GM19238 (cell line): ENCODE results near the gene DDX6.
"Not testable (repeated sequence)": the region's sequence is repeated elsewhere in the genome, so short reads cannot be mapped to it uniquely, and the experiment has no call there.

ENCODE experiments used
- DNase-seq: peaks from one replicate; pipeline ENCODE4 v3.0.0; 2011; ENCODE audit warnings: low spot score; ENCODE audit not compliant: insufficient read length

The DDX6 gene

DNA sequence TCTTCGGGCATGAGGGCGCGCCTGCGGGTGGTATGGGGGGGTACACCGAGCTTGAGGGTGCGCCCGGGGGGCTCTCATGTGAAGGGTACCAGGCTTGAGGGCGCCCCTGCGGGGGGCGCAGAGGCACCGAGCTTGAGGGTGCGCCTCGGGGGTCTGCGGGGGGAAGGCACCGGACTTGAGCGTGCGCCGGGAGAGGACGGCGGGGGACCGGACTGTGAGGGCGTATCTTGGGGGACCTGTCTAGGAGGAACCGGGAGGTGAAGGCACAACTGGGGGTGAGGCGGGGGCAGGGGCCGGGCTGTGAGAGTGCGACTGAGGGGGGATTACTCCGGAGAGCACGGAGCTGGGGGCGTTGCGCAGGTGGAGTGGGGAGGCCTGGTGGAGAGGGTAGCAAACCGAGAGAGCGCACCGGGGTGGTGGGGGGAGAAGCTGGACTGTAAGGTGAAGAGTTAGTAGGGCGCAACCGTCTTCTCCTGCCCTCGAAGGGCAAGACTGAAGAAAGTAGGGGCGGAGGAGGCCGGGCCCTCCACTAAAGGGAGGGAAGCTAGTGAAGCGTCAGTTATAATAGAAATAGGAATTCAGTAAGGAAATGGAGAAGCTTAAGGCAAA, 1.1 kb upstream of the DDX6 start:
- DNase-seq = peak; percentile 18

DNA sequence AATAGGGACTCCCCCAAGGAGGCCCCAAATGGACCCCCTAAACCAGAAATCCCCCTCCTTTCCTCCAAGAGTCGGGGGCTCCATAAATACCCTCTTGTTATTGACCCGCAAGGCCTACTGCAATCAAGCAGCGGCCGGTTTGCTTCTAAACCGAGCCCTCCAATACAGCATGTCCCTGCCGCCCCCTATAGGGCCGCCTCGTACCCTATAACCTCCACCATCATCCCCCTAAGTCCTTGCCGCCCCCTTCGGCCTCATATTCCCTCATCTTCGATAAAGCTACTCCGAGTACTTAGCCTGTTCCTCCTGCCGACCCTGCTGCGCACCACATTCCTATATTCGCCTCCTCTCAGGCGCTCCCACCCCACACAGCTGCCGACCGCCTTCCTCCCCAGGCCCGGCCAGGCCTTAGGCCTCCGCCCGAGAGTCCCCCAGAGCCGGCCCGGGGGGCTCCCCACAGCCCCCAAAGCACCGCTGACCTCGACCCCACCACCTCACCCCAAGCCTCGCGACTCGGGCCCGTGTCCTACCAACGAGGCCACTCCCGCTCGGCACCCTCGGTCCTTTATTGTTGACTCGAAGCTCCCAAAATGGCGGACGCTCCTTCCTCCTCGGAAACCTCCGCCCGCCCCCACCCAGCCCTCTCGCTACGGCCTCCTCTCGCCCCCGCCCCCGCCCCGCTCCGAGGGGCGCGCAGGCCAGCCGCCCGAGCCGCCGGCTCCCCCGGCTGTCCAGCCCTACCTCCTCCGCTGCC, 430 bp downstream of the DDX6 start:
- peak; percentile 35 for DNase-seq

DNA sequence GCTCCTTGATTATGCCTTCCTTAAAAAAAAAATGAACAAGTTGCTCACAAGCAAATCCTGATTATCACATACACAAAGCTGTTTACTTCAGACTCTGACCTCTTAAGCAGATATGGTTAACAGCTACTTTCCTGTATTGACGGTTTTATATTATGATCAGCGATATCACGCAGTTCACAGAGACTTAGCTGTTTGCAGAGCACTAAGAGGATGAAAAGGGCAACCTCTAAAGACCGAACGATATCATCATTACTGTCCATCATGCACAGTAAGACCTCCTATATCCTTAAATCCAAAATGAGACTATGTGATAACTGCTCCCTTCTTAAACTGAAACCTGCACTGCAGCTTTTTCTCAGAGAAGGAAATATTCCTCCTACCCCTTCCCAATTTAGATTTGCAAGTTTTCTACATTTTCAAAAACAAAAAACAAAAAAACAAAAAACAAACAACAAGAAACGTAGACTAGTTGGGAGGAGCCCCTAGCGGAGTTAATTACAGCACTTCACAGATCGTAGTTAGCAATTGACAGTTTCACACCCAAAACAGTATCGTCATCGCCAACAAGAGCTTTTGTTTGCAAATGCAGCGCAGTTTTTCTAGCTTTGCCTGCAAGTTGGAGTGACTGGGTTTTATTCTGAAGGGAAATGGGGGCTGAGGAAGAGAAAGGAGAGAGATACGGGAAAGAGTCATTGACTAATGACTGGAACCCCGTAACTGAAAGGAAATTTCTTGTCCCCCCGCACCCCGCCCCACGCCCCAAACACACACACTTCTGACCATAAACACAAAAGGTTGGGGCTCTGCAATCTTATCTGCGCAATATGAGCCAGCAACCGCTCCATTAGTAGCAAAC, 1.2 kb downstream of the DDX6 start:
- DNase-seq = peak; percentile 16

DNA sequence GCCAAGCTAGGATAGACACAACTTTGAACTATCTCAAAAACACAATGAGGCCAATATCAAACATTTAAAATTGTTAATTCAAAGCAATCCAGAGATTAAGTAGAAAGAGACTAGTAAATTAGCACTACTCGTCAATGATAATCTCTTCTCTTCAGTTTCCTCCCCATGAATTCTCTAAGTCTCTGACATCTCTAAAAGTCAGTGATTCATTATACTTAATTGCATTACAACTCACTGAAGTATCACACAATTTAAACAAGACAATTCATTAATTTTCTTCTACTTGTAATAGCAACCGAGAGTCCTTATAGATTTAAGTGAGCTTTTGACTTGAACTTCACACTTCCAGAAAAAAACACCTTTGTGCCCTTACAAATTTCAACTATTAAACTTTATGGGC, 4.3 kb downstream of the DDX6 start:
- no peak for DNase-seq

DNA sequence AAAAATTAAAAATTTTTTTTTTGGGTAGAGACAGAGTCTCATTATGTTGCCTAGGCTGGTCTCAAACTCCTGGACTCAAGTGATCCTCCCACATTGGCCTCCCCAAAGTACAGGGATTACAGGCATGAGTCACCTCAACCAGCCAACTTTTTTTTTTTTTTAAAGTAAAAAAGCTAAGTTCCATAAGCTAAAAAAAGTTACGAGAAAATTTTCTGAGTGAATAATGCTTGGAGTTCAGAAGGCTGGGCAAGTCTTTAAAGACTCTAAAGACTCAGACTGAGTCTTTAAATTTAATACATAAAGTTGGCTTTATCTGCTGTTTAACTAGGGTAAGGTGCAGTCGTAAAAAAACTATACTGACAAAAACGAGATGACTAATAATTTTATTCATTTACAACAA, 5.6 kb downstream of the DDX6 start:
- no peak for DNase-seq

DNA sequence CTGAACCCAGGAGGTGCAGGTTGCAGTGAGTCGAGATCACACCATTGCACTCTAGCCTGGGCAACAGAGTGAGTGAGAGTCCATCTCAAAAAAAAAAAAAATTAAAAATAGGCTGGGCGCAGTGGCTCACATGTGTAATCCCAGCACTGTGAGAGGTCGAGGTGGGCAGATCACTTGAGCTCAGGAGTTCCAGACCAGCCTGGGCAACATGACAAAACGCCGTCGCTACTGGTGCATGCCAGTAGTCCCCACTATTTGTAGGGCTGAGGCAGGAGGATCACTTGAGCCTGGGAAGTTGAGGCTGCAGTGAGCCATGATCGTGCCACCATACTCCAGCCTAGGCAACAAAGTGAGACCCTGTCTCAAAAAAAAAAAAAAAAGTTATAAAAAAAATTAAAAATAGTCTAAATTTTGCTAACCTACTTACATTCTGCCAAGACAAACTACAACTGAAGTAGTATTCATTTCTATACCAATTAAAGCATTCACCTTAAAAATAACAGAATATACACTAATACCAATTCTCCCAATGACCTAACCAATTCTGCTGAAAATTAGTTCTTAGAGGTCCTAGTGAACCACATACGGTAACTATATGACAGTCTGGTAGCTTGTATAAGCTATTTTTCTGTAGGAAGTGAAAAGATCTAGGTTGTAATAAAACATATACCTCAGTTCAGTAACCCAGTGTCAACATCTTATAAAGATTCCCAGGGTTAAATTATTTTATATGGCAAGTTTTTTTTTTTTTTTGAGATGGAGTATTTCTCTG, 7.1 kb downstream of the DDX6 start:
- DNase-seq = no peak

DNA sequence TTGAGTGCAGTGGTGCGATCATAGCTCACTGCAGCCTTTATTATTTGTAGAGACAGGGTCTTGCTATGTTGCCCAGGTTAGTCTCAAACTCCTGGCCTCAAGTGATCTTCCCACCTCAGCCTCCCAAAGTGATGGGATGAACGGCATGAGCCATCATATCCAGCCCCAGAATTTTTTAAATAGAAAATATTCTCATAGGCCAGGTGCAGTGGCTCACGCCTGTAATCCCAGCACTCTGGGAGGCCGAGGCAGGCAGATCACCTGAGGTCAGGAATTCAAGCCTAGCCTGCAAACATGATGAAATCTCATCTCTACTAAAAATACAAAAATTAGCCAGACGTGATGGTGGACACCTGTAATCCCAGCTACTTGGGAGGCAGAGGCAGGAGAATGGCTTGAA, 7.6 kb downstream of the DDX6 start:
- DNase-seq = not testable (repeated sequence)

DNA sequence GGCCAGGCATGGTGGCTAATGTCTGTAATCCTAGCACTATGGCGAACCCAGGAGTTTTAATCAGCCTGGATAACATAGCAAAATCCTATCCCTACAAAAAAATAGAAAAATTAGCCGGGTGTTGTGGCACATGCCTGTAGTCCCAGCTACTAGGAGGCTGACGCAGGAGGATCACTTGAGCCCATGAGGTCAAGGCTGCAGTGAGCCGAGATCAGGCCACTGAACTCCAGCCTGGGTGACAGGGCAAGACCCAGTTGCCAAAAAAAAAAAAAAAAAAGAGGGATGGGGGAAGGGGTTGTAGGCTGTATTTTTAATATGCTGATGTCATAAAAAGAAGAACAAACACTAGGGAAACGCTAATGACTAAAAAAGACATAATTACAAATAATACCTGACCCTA, 12.1 kb downstream of the DDX6 start:
- no peak for DNase-seq

DNA sequence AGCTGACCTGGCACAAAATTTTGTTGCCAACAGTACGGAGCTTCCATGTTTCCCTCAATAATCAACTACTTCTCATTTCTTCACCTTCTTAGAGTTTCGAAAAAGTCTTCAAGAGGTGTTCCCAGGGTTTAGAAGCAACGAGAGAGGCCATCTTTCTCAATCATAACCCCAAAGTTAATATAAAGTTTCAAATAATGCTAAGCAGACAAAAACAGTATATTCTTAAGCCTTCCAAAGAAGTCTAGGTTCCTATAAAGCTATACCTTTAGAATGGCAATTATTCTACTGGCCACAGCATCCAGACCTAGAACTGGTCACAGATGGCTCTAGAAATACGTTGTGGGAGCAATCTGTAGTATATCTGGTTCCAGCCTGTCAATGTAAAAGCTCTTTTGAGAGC, 16.9 kb downstream of the DDX6 start:
- no peak for DNase-seq

DNA sequence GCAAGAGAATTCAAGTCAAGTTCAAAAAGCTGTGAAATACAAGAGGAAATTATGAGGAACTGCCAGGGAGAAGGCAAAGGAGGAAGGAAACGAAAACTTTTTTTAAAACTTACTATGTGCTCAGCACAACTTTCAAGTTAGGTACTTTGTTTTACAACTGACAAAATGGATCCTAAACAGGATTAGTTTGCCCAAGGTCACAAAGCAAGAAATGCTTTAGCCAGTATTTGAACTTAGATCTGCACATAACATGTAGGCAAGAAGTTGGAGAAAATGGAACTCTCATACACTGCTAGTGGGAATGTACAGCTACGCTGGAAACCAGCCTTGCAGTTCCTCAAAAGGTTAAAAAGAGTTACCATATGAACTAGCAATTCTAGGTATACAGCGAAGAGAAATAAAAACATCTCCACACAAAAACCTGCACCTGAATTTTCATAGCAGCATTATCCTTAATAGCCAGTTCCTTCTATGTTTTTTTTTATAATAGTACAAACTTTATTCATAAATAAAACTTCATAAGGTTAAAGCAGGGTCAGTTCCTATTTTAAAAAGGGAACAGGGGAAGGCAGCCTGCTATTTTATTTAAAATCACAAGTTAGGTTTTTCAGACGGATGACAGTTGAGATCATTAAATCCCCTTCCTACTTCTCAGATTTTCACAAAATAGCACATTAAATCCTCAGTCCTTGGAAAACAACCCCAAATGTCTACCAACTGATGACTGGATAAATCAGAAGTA, 19.2 kb downstream of the DDX6 start:
- DNase-seq = no peak

DNA sequence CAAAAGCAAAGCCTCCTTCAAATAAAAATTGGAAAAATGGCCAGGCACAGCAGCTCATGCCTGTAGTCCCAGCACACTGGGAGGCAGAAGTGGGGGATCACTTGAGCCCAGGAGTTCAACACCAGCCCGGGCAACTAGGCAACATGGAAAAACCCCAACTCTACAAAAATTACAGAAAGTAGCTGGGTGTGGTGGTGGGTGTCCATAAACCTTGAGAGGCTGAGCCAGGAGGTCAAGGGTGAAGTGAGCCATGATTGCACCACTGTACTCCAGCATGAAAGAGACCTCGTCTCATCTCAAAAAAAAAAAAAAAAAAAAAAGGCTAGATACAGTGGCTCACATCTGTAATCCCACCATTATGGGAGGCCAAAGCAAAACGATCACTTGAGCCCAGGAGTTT, 22.3 kb downstream of the DDX6 start:
- DNase-seq = no peak

DNA sequence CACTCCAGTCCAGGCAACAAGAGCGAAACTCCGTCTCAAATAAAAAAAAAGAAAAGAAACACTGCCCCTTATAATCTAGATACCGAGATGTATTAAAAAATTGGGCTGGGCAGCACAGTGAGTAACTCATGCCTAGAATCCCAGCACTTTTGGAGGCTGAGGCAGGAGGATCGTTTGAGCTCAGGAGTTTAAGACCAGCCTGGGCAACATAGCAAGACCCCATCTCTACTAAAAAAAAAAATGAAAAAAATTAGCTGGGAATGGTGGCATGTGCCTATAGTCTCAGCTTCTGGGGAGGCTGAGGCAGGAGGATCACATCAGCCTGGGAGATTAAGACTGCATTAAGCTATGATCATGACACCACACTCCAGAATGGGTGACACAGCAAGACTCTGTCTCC, 24.9 kb downstream of the DDX6 start:
- no peak for DNase-seq

DNA sequence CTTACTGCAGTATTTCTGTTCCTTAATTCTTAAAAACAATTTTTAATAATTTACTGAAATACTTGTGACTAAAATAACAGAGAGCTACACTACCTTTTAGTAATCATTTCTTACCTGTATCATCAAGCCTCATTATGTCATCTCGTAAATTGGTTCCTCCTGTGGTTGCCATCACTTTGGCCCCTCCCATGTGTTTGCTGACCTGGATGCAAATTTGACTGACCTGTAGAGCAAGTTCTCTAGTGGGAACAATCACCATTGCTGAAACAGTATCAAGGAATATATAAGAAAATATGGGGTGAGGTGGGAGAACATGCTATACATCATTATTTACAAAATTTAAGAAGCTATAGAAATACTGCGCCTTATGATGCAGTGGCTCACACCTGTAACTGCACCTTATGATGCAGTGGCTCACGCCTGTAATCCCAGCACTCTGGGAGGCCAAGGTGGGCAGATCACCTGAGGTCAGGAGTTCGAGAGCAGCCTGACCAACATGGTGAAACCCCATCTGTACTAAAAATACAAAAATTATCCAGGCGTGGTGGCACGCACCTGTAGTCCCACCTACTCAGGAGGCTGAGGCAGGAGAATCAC, 25.8 kb downstream of the DDX6 start:
- DNase-seq = not testable (repeated sequence)

DNA sequence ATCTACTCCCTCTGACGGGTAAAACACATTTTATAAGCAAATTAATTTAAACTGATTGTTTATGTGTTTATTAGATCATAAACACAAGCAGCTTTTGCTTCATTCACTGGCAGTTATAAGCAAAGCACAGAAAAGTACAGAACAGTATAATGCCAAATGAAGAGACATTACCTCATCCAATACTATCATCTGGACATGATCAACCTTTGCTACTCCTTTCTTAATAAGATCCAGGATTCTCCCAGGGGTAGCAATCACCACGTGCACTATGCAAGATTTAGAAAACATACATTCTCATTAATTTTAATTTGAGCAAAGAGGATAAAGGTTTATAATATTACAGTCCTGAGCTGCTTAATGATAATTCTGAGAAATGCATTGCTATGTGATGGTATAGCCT, 27.9 kb downstream of the DDX6 start:
- no peak for DNase-seq

DNA sequence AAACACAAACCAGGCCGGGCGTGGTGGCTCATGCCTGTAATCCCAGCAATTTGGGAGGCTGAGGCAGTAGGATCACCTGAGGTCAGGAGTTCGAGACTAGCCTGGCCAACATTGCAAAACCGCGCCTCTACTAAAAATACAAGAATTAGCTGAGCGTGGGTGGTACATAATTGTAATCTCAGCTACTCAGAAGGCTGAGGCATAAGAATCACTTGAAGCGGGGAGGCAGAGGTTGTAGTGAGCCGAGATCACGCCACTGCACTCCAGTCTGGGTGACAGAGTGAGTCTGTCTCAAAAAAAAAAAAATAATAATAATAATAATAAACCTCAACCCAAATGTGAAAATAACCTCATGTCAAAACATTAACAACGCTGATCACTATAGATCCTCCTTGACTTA, 29.0 kb downstream of the DDX6 start:
- not testable (repeated sequence) for DNase-seq

DNA sequence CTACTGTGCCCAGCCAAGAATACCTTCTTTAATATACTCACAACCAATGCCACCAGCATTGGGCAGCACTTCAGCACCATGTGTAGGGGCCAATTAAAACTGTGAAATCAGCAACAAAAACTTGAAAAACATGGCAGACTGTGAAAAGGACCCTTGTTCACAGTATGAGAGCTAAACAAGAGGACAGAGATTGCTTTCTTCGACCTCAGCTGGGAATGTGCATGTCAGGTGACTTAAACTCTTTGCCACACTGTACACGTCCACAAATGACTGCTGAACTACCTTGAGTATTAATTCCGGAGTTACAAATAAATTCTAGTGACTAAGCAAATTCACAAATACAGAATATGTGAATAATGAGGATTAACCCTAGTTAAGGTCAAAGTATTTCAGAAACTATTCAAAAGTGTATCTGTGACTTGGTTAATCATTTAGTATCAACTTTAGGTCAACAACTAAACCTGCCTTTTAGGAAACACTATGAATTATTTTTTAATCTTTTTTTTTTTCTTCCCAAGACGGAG, 33.0 kb downstream of the DDX6 start:
- DNase-seq = no peak

DNA sequence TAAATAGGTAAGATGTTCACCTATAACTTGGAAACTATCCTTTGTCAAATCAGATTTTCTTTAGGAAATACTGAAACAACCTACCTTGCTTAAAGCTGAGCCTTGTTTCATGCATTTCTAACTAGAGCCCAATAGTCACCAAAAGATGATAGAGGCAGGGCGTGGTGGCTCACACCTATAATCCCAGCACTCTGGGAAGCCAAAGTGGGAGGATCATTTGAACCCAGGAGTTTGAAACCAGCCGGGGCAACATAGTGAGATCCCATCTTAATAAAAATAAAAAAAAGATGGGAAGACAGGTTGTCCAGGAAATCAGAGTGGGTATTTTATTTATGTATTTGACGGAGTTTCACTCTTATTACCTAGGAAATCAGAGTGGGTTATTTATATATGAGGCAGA, 38.3 kb downstream of the DDX6 start:
- no peak for DNase-seq

DNA sequence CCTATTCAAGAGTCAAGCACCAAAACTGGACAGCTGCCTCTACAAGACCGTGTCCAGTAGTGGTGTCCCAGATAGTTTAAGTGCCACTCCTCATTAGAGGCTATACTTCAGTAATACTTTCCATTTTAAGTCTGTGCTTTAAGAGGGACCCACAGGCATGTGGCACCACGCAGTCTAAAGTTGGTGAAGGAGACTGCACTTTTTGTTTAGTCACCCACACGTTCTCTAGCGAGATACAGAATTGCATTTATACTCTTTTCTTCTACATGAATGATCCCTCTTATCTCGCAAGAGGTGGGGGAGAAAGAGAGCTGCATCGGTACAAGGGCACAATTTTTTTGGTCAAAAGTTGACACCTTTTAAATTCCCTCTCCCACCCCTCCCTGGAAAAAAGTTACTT, 41.5 kb downstream of the DDX6 start:
- DNase-seq = no peak

DNA sequence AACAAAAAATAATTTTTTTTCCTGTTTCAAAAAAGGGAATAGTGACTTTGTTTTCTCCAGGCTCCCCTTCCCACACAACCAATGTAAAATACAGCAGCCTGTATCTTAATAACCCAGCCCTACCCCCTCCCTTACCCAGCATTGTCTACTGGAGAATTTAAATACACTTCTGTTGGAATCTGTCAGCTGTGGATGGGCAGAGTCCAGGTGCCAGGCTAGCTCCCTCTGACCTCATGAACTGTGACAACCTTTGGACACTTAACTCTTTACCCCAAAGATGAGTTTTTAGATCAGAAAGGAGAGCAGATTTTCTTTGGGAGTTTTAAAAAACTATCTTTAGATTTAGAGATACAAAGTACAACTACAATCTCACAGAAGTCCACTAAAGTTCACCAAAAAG, 42.9 kb downstream of the DDX6 start:
- DNase-seq = no peak

DNA sequence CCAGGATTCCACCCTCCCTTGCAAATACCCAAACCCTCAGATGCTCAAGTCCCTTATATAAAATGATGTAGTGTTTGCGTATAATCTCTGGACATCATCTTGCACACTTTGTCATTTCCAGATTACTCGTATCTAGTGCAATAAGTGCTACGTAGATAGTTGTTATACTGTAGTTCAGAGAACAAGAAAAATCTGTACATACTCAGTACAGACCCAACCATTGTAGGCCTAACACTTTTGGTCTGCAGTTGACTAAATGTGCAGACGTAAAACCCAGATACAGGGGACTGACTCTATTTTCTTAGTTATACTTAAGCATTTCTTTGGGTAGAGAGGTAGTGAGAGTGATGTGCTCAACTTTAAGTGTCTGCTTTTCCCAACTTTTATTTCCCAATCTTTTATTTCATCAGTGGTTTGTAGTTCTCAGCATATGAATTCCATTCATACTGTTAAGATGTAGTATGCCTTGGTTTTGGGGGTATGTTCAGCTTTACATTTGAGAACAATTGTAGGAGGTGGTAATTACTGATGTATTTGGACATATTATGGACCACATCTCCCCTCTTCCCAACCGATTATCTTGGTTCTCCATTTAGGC, 43.9 kb downstream of the DDX6 start:
- DNase-seq = no peak
